ENCODE data around the gene IL3. TPM values are rescaled to one million over a fixed set of nuclear protein-coding genes. Genes with fewer than 3 reads are reported as not detected.

IL3 gene
- total RNA-seq, 4 donors from 2014 or later: not detected

DNA sequence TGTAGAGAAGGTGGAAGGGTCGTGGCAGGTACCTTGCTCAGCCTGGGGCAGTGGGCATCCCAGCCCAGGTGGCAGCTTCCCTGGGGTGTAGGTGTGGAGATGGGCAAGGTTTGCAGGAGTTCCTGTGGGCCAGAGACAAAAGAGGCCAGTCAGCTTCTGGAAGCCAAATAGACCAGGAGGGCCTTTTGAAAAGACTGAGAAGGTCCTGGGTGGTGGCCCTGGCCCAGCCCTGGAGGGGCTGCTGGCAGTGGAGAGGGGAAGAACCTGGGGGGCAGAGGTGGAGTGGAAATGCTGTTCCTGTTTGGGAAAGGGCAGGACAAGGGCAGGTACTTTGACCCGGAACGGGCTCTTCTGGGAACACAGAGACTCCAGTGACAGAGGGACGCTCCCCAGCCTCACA is 7.0 kb upstream of the IL3 start:
- WGBS, 2 donors: 92 to 93% methylated on average over 4 of the region's 4 CpGs
- Histone ChIP-seq H3K4me1 (no peaks in the 10 kb centered on the region), H3K27ac (no peak overlapping the region), H3K4me3 (replicated peaks in 1 of 3) (no peak overlapping the region), H3K36me3 (no peaks in the 10 kb centered on the region), H3K9me3 (no peaks in the 10 kb centered on the region), H3K27me3 (no peaks in the 10 kb centered on the region)
- no peak for TF ChIP-seq POLR2A (IDR thresholded peaks at IDR 0.05)
- TF ChIP-seq, protein P1, sequence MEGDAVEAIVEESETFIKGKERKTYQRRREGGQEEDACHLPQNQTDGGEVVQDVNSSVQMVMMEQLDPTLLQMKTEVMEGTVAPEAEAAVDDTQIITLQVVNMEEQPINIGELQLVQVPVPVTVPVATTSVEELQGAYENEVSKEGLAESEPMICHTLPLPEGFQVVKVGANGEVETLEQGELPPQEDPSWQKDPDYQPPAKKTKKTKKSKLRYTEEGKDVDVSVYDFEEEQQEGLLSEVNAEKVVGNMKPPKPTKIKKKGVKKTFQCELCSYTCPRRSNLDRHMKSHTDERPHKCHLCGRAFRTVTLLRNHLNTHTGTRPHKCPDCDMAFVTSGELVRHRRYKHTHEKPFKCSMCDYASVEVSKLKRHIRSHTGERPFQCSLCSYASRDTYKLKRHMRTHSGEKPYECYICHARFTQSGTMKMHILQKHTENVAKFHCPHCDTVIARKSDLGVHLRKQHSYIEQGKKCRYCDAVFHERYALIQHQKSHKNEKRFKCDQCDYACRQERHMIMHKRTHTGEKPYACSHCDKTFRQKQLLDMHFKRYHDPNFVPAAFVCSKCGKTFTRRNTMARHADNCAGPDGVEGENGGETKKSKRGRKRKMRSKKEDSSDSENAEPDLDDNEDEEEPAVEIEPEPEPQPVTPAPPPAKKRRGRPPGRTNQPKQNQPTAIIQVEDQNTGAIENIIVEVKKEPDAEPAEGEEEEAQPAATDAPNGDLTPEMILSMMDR (IDR thresholded peaks at IDR 0.05): no peak
- intact Hi-C loops (cut with DNase I): no loop called here
- DNase-seq: no peak

DNA sequence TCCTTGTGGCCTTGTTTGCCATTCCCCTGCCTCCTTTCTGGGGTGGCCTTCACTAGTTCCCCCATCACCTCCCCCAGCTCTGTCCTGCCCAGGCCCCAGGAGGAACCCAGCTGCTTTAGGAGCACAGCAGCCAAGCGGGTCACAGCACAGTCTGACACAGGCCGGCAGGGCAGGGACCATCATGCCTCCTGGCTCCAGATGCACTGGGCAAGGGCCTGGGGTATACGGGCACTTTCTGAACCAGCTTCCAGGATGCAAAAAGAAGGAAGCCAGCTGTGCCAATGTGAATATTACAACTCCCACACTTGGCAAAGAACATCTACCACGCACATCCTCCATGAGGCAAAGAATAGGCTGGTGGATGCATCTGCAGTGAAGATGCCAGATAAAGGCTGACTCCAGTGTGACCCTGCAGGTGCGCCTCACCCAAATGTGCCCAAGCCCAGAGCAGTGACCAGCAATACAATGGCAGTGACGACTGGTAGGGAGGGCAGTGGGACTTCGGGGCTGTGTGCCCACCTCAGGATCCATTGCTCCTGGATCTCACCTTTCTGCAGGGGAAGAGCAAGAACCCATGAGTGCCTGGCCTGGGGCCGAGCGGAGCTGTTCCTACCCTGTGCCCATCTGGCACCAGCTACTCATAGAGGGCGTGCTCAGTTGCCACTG is 6.3 kb upstream of the IL3 start:
- no peak for DNase-seq
- no peaks in the 10 kb centered on the region for H3K9me3 ChIP-seq
- H3K27me3 ChIP-seq: no peaks in the 10 kb centered on the region
- intact Hi-C loops (cut with DNase I): no loop called here
- H3K36me3 ChIP-seq: no peaks in the 10 kb centered on the region
- 86 to 93% methylated on average over 10 of the region's 10 CpGs for WGBS, 2 donors
- no peak overlapping the region for H3K4me3 ChIP-seq (replicated peaks in 1 of 3)
- H3K27ac ChIP-seq: no peak overlapping the region
- no peaks in the 10 kb centered on the region for H3K4me1 ChIP-seq
- TF ChIP-seq, protein P1 (IDR thresholded peaks at IDR 0.05): no peak
- no peak for TF ChIP-seq POLR2A (IDR thresholded peaks at IDR 0.05)

DNA sequence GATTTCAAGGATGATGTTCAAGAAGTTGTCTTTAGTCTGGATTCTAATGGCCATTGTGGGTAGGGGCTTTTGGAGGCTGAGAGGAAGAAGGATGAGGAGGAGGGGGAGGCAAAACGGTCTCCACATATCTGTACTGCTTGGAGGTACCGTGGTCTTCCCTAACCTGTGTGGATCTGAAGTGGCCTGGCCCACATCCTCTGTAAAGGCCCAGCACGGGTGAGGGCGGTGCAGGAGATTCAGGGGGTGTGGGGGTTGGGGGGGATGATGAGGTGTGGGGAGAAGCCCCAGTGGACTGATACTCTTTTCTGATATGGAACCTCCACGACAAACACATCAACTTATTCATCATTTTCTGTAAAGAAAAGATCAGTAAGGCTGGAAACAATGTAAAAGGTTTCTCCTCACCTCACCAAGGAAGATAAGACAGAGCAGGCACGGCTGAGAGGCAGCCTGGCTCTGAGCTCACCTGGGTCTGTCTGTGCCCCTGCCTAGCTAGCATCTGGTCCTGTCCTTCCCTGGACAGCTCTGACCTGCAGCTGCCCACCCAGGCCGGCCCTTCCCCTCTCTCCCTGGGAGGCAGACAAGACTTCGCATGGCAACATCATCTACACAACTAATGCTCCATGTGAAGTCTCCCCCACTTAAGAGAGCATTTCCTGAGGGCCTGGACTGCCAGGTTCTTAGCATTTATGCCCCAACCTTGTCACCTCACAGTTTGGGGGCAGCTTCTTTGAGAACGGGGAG is 5.6 kb upstream of the IL3 start:
- no peaks in the 10 kb centered on the region for H3K36me3 ChIP-seq

DNA sequence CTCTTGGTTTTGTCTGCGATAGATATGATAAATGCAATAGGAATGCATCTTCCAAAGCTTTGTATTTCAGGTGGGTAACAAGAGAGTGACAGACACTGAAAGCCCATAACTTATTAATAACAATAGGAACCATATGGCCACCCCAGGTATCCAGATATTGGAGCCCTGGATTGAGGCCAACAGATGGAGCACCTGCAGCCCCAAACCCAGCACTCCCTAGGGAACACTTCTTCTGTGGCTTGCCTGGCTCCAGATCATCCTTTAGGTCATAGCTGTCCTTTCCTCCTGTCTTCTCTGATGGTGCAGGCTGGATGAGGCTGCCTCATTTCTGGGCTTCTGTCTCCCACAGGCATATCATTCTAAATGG is 5.0 kb upstream of the IL3 start:
- 100% methylated on average over 1 of the region's 1 CpG for WGBS, 2 donors
- Histone ChIP-seq H3K27ac (no peak overlapping the region), H3K36me3 (no peaks in the 10 kb centered on the region), H3K27me3 (no peaks in the 10 kb centered on the region), H3K4me1 (no peaks in the 10 kb centered on the region), H3K4me3 (replicated peaks in 1 of 3) (no peak overlapping the region), H3K9me3 (no peaks in the 10 kb centered on the region)
- intact Hi-C loops (cut with DNase I): no loop called here
- DNase-seq: no peak
- TF ChIP-seq POLR2A (IDR thresholded peaks at IDR 0.05): no peak
- TF ChIP-seq, protein P1 (IDR thresholded peaks at IDR 0.05): no peak

More for the DNA sequence above, 5.6 kb upstream of the IL3 start:
- Histone ChIP-seq H3K27ac (no peak overlapping the region), H3K4me1 (no peaks in the 10 kb centered on the region), H3K9me3 (no peaks in the 10 kb centered on the region), H3K4me3 (replicated peaks in 1 of 3) (no peak overlapping the region), H3K27me3 (no peaks in the 10 kb centered on the region)
- intact Hi-C loops (cut with DNase I): no loop called here
- TF ChIP-seq POLR2A (IDR thresholded peaks at IDR 0.05): no peak
- TF ChIP-seq, protein P1 (IDR thresholded peaks at IDR 0.05): no peak
- WGBS, 2 donors: 78 to 84% methylated on average over 8 to 9 of the region's 9 CpGs
- DNase-seq: peak in 1 of 2 donors; percentile 0

All from thyroid gland (tissue), 4 donors.